Chondrocyte (in vitro differentiated cells): ENCODE measurements around the gene FMO1. TPM values are rescaled to one million over a fixed set of nuclear protein-coding genes. Genes with fewer than 3 reads are reported as not detected.
"Not testable (repeated sequence)": the region's sequence is repeated elsewhere in the genome, so short reads cannot be mapped to it uniquely, and the experiment has no call there.

Source experiments
- DNase-seq: peaks from one replicate; pipeline ENCODE4 v3.0.0; 2021; ENCODE audit warnings: mixed read lengths, low spot score
- H3K27ac Mint-ChIP-seq: one replicate; pipeline ENCODE4 v1.8.0; 2021; ENCODE audit warnings: mild to moderate bottlenecking, moderate library complexity, mixed read lengths; ENCODE audit not compliant: unreplicated experiment
- H3K27me3 Mint-ChIP-seq: 2 replicates; pipeline ENCODE4 v1.8.0; 2021; ENCODE audit warnings: low read depth, mixed read lengths
- H3K36me3 Mint-ChIP-seq: 2 replicates; pipeline ENCODE4 v1.8.0; 2021; ENCODE audit warnings: low read depth, mixed read lengths
- H3K4me1 Mint-ChIP-seq: 2 replicates; pipeline ENCODE4 v1.8.0; 2021; ENCODE audit warnings: low read depth, mild to moderate bottlenecking, mixed read lengths
- H3K4me3 Mint-ChIP-seq: one replicate; pipeline ENCODE4 v1.8.0; 2021; ENCODE audit warnings: mild to moderate bottlenecking, moderate library complexity, mixed read lengths; ENCODE audit not compliant: unreplicated experiment
- H3K9me3 Mint-ChIP-seq: 2 replicates; pipeline ENCODE4 v1.8.0; 2021; ENCODE audit warnings: low read depth, mixed read lengths
- total RNA-seq: library from RNA; stranded (reverse); gene quantifications from 3 replicates; pipeline ENCODE4 v1.2.1, GENCODE V29; 2021
- TF ChIP-seq, protein P1 (sequence below): fragments of 200-600 bp; sonication (generic); IDR thresholded peaks from 2 replicates; pipeline ENCODE4 v1.5.0; 2021; ENCODE audit warnings: antibody characterized with exemption, mild to moderate bottlenecking, moderate library complexity

Gene FMO1
- total RNA-seq, 1 donor from 2014 or later: 0.65 TPM

DNA sequence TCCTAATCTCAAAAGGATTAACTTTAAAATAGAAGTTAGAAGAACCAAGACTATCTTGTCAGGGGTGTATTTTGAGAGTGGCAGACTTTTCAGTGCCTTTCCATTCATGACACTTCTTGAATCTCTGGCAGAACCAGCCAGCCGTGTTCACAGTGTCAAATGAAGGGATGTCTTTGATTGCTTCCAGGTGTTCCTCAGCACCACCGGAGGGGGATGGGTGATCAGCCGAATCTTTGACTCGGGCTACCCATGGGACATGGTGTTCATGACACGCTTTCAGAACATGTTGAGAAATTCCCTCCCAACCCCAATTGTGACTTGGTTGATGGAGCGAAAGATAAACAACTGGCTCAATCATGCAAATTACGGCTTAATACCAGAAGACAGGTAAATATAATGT is 32.3 kb downstream of the FMO1 start:
- TF ChIP-seq, protein P1, sequence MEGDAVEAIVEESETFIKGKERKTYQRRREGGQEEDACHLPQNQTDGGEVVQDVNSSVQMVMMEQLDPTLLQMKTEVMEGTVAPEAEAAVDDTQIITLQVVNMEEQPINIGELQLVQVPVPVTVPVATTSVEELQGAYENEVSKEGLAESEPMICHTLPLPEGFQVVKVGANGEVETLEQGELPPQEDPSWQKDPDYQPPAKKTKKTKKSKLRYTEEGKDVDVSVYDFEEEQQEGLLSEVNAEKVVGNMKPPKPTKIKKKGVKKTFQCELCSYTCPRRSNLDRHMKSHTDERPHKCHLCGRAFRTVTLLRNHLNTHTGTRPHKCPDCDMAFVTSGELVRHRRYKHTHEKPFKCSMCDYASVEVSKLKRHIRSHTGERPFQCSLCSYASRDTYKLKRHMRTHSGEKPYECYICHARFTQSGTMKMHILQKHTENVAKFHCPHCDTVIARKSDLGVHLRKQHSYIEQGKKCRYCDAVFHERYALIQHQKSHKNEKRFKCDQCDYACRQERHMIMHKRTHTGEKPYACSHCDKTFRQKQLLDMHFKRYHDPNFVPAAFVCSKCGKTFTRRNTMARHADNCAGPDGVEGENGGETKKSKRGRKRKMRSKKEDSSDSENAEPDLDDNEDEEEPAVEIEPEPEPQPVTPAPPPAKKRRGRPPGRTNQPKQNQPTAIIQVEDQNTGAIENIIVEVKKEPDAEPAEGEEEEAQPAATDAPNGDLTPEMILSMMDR: no peak
- Mint-ChIP-seq H3K4me1 (no peaks in the 10 kb centered on the region), H3K27me3 (peaks cover 4% of the 10 kb centered on the region), H3K36me3 (no peaks in the 10 kb centered on the region), H3K27ac (no peak overlapping the region), H3K9me3 (no peaks in the 10 kb centered on the region), H3K4me3 (no peak overlapping the region)
- DNase-seq: no peak

DNA sequence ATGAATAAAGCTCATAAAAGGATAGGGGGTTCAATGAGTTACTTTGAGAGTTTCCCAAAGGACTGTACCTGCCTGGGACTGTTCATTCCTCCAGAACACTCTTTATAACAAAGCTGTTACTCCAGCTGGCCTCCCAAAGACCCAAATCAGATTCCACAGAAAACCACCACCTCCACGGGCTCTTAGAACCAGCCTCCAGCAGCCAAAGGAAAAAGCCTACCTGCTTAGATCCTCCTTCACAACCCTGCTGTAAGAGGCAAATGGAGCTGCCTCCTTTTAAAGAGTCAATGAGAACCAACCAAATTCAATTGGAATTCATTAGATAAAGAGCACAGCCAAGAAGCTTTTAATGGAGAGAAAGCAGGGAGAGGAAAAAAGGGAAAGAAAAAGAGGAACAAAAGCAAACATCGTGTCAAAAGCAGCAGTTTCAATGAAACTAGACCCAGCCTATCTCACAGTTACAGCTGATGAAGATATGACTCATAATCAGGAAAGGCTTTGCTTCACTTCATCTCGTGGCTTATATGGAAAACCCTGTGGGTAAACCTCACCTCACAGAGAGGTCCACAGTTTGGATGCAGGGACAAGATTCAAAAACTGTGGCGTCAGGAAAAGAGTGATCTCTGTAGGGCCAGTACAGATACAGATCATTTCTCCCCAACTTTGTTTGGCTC is 37.9 kb downstream of the FMO1 start:
- Mint-ChIP-seq H3K27ac (no peak overlapping the region), H3K27me3 (peaks cover 2% of the 10 kb centered on the region), H3K4me1 (peaks cover 11% of the 10 kb centered on the region), H3K4me3 (no peak overlapping the region), H3K36me3 (no peaks in the 10 kb centered on the region), H3K9me3 (no peaks in the 10 kb centered on the region)
- TF ChIP-seq, protein P1: no peak
- no peak for DNase-seq

DNA sequence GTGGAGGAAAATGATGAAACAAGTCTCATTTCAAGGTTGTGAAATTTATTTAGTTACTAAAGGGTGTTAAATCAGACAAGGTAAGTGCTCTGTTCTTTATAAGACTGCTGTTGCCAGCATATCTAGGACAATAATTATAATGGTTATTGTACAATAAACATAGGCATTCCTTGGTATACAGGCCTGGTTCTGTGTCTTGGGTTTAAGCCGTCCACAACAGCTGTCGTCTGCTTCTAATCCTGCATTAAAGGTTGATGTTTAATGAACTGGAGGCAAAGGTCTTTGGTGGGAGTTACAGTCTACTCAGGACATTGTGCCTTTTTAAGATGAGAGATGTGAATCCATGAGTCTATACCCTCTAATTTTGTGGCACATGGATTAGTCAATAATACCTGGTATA is 42.3 kb downstream of the FMO1 start:
- TF ChIP-seq, protein P1: no peak
- DNase-seq: no peak

DNA sequence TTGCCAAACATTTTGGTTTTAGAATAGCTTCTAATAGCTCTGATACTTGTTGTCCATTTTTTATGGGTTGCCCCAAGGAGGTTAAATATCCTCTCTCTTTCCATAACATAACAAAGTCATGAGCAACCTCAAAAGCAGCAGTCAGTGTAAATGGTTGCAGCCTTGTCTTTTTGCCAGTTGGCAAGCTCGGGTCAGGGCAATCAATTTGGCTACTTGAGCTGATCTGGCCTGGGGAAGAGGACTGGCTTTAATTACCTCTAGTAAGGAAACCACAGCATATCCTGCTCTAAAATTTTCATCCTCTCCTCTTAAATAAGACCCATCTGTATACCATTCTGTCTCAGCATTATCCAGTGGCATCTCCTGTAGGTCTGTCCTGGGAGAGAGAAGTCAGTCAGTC is 44.5 kb downstream of the FMO1 start:
- DNase-seq: no peak
- Mint-ChIP-seq H3K9me3 (no peaks in the 10 kb centered on the region), H3K4me1 (peaks cover 10% of the 10 kb centered on the region), H3K4me3 (no peak overlapping the region), H3K27ac (no peak overlapping the region), H3K27me3 (no peaks in the 10 kb centered on the region), H3K36me3 (no peaks in the 10 kb centered on the region)
- TF ChIP-seq, protein P1: no peak

More for the DNA sequence above, 42.3 kb downstream of the FMO1 start:
- Mint-ChIP-seq H3K4me1 (peaks cover 18% of the 10 kb centered on the region), H3K36me3 (no peaks in the 10 kb centered on the region), H3K4me3 (no peak overlapping the region), H3K27me3 (no peaks in the 10 kb centered on the region), H3K27ac (no peak overlapping the region), H3K9me3 (no peaks in the 10 kb centered on the region)

DNA sequence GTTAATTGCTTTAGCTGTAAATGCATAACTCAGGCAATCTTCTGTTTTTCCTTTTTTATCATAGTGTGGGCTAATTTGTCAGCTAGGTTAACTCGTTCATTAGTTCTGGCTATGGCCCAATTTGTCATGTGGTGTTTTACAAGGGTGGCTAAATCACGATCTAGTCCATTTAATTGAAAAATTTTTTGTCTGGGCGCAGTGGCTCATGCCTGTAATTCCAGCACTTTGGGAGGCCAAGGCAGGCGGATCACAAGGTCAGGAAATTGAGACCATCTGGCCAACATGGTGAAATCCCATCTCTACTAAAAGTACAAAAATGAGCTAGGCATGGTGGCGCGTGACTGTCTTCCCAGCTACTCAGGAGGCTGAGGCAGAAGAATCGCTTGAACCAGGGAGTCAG is 47.1 kb downstream of the FMO1 start:
- H3K9me3 Mint-ChIP-seq, DNase-seq, H3K4me1 Mint-ChIP-seq, H3K36me3 Mint-ChIP-seq, H3K27me3 Mint-ChIP-seq, H3K4me3 Mint-ChIP-seq: not testable (repeated sequence)
- peak overlapping the region; percentile 10 for H3K27ac Mint-ChIP-seq

DNA sequence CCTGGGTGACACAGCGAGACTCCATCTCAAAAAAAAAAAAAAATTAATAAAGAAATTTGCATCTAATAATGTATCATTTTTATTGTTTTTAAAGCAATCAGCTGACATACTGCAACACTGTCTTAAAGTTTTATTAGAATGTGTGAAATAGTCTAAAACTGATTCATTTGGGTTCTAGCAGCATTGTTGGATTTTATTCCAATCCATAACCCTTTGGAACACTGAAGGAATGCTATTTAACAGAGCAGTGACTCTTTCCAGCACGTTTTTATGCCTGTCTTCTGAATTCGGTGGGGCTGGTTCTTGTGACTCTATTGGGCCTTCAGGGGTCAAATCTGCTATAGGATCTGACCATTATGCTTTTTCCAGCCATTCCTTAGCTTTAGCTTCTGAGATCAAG is 47.5 kb downstream of the FMO1 start:
- peaks cover 3% of the 10 kb centered on the region for H3K36me3 Mint-ChIP-seq
- H3K27ac Mint-ChIP-seq: peak overlapping the region; percentile 10
- H3K4me1 Mint-ChIP-seq: peaks cover 7% of the 10 kb centered on the region
- peaks cover 12% of the 10 kb centered on the region for H3K9me3 Mint-ChIP-seq
- no peak overlapping the region for H3K4me3 Mint-ChIP-seq
- DNase-seq: no peak
- no peaks in the 10 kb centered on the region for H3K27me3 Mint-ChIP-seq
- TF ChIP-seq, protein P1: no peak
